ENCODE data around the gene ZNF446. TPM values are rescaled to one million over a fixed set of nuclear protein-coding genes. Genes with fewer than 3 reads are reported as not detected.
A peak's percentile ranks its signal among the peaks of the same experiment; 100 is the strongest.

ZNF446 gene
- total and polyA plus RNA-seq, 9 of the 15 experiments (the other 6 are each of a cell fraction or from before 2014, with no cell fraction given) = 0.07 to 4.8 (median 1.2) TPM

DNA sequence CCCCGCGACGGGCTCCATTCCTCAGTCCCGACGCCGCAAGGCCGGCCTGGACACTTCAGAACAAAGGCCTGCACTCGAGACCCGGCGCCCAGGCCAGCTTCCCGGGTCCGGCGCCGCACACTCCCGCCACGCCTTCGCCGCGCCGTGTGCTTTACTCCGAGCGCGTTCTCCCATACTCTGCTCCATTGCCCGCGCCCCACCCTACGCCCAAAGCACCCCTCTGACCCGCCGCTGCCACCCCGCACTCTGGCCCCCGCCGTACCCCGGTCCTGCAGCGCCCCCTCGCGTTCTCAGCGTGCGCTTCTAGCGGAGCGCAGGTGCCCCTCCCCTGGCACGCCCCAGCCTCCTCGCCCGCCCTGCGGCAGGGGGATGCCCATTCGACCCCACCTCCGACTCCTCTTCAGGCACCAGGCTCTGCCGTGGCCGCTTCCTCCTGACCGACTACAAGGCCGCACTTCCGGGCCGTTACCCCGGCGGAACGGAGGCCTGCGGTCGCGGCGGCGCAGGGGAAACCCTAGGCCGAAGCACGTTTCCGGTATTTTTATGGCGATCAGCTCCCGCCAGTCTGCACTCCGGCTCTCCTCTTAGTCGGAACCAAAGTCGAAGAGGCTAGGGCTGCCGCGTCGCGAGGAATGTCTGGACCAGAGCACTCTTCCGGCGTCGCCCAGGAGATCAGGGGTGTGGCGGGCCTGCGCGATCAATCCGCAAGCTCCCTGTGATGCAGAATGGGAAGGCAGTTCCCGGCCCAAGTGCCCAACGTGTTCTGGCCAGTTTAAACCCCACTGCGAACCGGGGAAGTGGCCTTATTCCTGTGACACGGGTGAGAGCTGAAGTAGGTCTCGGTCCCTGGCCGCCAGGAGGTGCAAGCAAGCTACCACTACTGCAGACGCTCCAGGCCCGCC, 43.5 kb downstream of the ZNF446 start, which contains the start of gene ZBTB45 (continued):
- TF ChIP-seq ZZZ3 (IDR thresholded peaks at IDR 0.05) (no peak), PHB2 (IDR thresholded peaks at IDR 0.05; ENCODE audit: low read depth) (no peak), STAT5B (CRISPR knock-in tag; IDR thresholded peaks at IDR 0.05) (no peak), ZC3H11A (IDR thresholded peaks at IDR 0.05; ENCODE audit: low read depth, low read length) (no peak; the same call in none of the 2 replicates), CEBPB (tag; IDR thresholded peaks at IDR 0.05) (no peak), TAF1 (IDR thresholded peaks at IDR 0.05; ENCODE audit: control insufficient read depth, extremely low read depth, insufficient read depth, low read length, severe bottlenecking) (peak; percentile 93), ZFX (CRISPR knock-in tag; IDR thresholded peaks at IDR 0.05) (peak; percentile 100), MIER1 (IDR thresholded peaks at IDR 0.05; ENCODE audit: low read depth) (no peak; the same call in 1 of the 2 replicates), LCOR (CRISPR knock-in tag; IDR thresholded peaks at IDR 0.05) (peak; percentile 86), KDM1A (IDR thresholded peaks at IDR 0.05) (peak in 1 of 2 experiments; percentile 38; a peak in 1 of 4 replicates), ZNF140 (CRISPR knock-in tag; IDR thresholded peaks at IDR 0.05) (no peak), ZNF23 (CRISPR knock-in tag; IDR thresholded peaks at IDR 0.05) (no peak), ZNF79 (CRISPR knock-in tag; IDR thresholded peaks at IDR 0.05; ENCODE audit: low read depth) (no peak), RB1 (IDR thresholded peaks at IDR 0.05; ENCODE audit: low read depth) (peak; percentile 90), PHTF2 (CRISPR knock-in tag; IDR thresholded peaks at IDR 0.05) (no peak), SIN3A (IDR thresholded peaks at IDR 0.05; ENCODE audit: borderline replicate concordance in 2 of 2, control insufficient read depth in 1 of 2, low read depth in 2 of 2, low read length in 2 of 2) (peak; percentile 6 to 85; a peak in 2 of 4 replicates), ATF4 (CRISPR knock-in tag; IDR thresholded peaks at IDR 0.05) (no peak), ZC3H4 (CRISPR knock-in tag; IDR thresholded peaks at IDR 0.05; ENCODE audit: borderline replicate concordance) (no peak)
